HG03342 (cell line): ENCODE results near the gene CYP19A1.
A peak's percentile ranks its signal among the peaks of the same experiment; 100 is the strongest.
"Not testable (repeated sequence)": the region's sequence is repeated elsewhere in the genome, so short reads cannot be mapped to it uniquely, and the experiment has no call there.

Experiments
- ATAC-seq: cut with Tn5 transposase; IDR thresholded peaks from one replicate; pipeline ENCODE4 v1.9.1; 2021; ENCODE audit warnings: mild to moderate bottlenecking, moderate library complexity; ENCODE audit not compliant: unreplicated experiment

The CYP19A1 gene

DNA sequence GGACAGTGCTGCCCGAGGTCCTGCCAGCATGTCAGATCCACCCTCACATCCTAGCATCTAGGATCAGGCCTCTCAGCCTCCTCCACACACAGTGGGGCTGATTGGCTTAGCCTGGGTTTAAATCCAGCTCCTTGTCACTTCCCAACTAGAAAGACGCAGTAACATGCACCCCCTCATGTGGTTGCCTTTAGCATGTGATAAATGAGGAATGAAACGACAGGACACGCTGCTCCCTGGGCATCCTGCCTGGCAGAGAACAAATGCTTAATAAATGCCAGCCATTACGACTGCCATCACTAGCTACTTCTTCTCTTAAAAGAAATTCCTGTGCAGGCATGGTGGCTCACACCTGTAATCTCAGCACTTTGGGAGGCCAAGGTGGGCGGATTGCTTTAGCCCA, 149.6 kb downstream of the CYP19A1 start:
- ATAC-seq: not testable (repeated sequence)

DNA sequence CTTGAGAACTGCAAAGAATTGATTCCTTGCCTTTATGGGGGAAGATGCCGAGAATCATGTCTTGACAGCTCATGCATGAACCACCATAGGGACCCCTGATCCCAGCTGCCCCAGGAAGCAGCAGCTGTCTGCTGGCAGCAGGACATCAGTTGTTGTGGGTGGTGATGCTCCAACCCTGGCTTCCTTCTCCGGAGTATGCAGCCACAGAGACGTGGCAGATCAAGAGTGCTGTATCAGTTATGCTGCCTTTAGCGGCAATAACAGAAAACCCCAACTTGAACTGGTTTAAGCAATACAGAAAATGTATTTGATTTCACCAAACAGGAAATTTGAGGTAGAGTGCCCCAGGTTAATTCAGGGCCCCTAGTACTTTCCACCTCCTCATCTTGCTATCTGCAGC, 151.5 kb downstream of the CYP19A1 start:
- no peak for ATAC-seq

DNA sequence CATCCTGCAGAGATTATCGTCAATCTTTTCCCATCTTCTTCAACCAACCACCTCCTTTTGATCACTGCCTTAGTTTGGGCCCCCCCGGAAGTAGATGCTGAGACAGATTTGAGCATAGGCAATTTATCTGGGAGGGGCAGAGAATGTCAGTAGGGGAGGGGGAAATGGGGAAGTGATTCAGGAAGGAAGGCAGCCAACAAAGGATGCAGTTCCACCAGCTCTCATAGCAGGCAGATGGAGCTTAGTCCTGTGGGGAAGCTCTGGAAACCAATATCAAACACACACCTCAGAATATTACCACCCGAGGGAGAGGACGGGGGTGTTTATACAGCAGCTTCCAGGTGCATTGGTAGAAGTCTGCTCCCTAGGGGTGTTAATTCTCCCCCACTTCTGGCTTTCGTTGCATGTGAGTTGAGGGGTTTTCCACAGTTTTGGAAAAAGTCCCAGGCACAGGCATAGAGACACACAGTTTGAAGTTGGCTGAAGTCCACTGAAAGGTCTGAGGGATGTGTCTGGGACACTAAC, 152.2 kb downstream of the CYP19A1 start:
- no peak for ATAC-seq

DNA sequence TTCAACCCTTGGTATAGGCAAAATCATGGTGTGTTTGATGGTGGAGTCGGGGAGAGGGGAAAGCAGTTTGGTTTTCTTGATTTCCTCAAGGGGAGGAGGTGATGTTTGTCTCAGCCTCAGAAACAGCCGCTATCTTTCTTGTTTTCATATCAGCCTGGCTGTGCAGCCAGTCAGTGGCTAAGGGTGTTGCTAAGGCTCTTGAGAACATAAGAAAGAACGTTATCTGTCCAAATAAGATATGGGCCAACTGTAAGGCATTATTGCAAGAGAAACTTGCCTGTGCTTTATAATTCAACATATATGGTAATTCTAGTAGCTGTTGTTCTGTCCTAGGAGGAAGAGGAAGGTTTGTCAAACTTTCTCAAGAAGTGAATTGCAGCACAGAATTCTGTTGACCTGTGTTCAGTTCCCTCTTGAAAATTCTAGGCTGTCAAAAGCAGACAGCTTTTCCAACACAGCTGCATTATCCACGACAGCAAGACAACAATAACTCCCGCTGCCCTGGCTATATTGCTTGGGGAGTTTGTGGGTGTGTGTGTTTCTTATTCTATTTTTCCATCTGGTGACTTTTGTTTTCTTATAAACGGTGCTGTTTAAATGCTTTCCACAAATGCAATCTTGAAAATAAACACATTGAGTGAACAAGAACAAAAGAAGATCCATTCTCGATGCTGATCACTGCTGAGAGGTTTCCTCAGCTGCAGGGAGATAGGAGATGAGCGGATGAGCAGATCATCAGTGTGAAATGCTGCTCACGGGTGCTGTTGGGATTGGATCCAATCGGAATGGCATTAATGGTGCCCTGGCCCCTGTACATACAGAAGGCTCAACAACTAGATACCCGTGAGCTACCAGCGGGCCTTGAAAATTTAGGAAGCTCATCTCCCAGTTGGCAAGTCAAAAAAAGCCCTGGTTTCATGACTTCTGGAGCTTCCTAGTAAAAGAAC, 152.9 kb downstream of the CYP19A1 start:
- no peak for ATAC-seq

DNA sequence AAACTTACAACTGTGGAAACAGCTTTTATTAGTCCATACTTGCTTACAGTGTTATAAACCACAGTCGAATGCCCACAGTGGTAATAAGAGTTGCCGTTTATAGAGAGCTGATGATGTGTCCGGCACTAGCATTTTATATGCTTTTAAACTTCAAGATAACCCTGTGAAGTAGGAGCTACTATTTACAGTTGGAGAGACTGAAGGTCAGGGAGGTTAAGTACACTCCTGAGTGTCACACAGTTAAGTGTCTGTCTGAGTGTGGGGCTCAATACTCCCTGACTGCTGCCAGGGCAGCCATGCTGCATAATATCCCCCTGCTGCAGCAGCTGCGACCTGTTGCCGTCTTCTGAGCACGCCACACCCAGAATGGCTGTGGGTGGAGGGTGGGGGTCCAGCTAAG, 153.8 kb downstream of the CYP19A1 start:
- ATAC-seq: no peak

DNA sequence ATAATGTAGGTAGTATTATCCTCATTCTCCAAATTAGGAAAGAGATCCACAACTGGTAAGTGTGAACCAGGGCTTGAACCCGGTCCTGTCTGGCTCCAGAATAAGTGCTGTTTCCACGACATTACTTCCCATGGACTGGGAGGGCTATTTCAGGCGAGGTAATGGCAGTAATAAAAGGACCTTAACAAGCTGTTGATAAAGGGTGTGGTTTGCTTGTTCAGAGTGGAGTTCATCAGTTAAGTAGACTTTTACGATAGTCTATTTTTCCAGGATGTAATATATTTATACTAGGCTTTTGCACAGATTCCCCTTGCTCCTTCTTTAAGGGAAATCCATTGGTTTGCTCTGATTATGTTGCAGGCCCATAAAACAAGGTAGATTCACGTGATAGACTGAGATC, 155.3 kb downstream of the CYP19A1 start:
- no peak for ATAC-seq

DNA sequence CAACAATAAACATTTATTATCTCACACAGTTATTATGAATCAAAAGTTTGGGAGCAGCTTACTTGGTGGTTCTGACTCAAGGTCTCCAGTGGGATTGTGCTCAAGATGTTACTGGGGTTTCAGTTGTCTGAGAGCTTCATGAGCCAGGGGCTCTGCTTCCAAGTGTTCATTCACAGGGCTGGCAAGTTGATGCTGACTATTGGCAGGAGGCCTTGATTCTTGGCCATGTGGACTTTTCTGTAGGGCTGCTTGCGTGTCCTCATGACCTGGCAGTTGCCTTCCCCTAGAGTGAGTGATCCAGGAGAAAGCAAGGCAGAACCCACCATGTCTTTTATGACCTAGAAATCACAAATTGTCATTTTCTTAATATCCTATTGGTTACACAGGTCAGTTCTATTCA, 156.5 kb downstream of the CYP19A1 start:
- ATAC-seq: no peak

DNA sequence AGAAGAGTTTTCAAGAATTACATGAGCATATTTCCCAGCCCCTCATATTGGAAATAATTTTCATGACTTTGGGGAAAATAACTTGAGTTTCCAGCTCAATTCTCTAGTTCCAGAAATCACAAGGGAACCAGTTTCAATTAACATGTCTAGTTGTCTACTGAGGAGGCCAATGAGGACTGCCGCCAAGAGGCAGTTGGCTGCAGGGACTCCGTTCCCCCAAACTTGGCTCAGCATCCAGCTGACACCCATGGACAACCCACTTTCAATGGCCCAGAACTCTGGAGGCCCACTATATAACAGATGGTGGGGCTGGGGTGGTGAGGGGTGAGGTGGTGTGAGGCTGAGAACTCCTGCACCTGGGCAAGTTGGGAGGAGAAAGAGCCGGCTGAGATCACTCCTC, 157.2 kb downstream of the CYP19A1 start:
- no peak for ATAC-seq

DNA sequence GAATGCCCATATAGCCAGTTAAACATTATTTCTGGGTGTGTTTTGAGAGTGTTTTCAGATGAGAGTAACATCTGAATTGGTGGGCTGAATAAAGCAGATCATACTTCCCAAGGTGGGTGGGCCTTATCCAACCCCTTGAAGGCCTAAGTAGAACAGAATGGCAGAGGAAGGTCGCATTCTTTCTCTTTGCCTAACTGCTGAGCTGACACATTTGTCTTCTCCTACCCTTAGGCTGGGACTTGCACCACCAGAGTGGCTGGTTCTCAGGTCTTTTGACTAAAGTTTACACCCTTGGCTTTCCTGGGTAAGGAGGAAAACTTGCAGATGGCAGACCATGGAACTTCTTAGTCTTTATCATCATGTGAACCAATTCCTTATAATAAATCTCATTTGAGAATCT, 157.9 kb downstream of the CYP19A1 start:
- ATAC-seq: no peak

DNA sequence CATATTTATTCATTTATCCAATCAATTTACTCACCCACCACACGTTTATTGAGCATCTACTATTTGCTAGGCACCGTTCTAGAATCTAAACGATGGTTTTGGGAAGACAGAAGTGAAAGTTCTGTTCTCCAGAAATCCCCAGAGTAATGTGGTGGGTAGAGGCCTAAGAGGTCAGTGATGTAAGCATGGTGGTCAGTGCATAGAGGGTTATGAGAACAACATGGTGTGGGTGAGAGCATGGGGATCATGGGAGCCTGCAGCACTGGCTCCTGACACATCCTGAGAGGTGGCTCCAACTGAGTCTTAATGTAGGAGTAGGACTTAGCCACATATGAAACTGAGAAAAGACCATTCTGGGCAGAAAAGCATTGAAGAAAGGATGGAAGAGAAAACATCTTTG, 158.4 kb downstream of the CYP19A1 start:
- no peak for ATAC-seq

DNA sequence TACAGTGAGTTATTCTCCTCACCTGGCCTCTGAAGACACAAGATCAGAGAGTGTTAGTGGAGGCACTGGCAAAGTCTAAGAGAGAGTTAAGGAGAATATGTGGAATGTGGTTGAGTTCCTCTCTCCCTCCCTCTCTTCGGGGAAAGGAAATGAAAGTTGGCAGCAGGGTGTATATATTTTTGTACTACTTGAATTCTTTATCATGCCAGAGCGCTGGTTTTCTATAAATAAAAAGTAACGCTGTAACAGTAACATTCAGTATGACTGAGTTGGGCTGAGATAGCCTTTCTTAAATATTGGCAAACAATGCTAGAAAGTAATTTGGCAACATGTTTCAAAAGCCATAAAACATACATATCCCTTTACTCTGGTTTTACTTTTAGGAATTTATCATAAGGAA, 166.2 kb downstream of the CYP19A1 start:
- ATAC-seq: no peak

DNA sequence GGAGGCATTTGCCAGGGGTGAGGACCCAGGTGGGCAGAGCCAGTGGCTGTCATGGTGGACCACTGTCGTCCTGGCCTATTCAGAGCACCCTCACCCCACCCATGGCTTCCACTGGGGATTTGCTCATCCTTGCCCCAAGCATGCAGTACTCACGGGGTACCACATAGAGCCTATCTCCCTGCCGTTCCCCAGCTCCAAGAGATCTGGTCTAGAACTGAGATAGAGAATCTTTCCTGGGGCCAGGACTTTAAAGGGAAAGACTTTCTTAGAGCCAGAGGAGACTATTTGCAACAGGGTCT, 166.8 kb downstream of the CYP19A1 start:
- no peak for ATAC-seq

DNA sequence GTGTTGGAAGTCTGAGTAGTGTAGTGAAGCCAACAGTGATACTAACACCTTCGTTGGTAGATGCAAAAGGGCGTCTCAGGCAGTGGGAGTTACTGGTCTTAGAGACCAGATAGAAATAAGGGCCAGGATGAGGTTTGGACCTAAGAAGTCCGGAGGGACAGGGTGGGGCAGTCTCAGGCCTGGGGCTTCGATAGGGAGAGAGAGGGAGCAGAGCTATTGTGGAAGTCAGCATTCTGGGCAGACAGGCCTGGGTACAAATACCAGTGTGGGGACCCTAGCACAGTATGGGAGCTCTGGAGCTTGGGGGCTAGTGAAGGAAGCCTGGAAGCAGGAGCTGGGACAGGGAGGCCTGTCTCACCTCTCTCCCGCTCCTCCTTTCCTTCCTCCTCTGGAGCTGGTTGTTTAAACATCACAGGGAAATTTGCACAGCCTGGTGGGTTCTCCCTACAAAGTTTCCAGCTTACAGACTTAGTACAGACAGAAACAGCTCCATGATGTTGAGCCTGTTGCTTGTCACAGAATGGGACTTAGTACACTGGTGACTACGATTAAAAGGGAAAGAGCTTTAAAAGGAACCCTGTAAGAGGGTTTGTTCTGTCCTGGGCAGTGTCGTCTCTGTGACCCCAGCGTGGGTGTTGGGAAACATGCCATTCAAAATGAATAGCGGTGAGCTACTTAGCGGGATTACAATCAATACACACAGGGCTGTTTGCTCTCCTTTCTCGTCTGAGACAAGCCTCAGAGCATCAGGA, 167.3 kb downstream of the CYP19A1 start:
- no peak for ATAC-seq

DNA sequence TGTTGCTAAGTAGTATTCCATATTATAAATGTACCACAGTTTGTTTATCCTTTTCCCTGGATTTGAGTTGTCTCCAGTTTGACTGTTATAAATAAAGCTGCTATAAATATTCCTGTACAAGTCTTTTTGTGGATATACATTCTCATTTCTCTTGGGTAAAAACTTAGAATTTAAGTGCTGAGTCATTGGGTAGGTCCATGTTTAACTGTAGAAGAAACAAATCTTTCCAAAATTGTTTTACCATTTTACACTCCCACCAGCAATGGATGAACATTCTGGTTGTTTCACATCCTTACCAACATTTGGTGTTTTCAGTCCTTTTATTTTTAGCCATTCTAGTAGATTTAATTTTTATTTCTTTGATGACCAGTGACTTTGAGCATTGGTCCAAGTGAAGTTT, 169.7 kb downstream of the CYP19A1 start:
- no peak for ATAC-seq

DNA sequence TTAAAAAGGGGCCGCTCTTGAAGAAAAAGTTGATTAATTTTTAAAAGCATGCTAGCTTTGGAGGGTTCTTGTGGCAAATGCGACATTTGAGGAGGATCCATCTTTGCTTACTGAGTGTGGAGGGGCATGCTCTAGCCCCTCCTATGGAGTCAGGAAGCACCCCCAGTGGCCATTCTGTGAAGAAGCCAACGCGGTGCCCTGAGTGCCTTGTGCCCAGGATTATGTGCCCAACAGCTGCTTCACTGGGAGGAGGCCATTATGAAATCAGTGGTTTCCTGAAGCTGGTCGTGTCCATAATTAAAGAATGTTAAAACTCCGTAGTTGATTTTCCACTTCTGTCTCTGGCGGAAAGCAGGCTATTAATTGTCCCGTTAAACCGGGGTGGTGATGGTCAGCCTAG, 174.6 kb downstream of the CYP19A1 start:
- ATAC-seq: no peak

DNA sequence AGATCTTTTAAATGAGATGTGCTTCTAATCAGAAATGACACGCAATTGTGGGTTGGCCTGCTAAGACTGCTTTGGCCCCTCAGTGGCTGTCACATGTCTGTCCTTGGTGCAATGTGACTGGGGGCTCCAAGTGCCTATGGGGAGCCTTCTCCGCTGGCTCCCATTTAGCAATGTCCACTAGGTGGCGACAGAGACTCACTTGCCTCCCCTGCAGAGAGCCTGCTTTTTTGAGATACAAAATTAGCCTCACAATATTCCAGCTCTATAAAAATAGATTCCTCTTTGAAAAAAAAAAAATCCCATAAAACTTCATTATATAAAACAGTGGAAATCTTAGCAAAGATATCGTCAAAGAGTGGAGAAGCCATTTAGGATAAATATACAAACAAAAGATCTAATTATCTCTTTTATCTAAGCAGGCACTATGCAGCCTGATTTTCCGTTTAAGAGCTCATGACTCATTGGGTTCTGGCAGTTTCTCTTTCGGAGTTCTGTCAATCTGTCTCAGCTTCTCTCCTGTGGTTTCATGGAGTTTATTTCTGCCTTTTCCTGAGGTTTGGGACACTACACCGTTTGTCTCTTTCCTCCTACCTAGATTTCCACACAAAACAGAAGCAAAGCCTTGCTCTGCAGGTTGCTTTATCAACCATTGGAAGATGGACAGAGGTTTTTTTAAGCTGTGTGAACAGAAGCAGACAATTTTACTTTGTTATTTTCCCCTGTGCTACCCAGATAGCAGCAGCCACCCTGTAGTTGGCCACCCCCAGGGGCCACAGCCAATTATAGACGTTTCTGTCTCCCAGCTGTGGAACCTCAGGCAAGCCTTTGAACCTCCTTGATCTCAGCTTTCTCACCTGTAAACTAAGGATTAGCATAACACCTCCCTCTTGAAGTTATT, 175.3 kb downstream of the CYP19A1 start:
- peak; percentile 73 for ATAC-seq

DNA sequence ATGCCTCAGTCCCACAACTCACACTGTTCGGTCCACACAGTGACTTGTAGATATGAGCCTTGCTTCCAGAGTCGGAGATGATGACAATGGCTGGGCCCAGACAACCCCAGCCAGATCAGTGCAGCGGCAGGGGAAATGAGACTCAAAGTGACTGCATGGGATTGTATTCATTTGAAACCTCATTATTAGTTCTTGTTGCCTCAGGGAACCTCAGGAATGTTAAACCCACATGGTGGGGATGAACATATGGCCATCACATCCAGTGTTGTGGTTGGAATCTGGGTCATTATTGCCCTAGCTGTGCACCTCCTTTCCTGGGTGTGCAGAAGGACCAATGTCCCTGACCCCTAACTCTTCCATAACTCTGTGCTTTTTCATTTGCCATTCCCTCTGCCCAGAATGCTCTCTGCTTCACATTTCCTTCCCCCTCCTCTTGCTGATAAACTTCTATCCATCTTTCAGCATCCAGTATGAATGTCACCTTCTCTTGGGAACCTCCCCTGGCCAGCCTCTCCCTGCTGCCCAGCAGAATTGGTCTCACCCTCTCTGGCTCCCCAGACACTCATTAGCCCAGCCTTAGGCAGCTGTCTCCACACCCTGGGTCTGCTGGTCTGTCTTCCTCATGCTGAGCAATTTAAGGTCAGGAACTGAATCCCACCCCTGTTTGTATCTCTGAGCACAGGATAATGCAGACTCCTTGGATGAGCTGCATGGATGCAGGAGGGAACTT, 176.7 kb downstream of the CYP19A1 start:
- ATAC-seq: no peak

DNA sequence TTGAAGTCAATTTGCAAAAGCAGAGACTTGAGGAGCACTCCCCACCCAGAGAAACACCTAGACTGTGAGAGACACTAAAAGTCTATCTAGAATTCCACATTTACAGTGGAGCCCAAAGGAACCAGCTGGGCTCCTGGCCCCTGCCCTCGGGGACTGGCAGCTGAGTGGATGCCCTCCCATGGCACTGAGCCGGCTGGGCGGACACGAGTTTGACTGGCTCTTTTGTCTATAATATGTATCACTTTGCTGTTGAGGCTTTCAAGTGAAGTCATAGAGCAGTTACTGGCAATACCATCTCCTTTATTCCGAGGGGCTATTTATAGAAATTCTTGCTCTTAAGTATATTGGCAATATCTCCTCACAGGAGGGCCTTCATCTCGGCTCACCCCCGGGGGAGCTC, 177.9 kb downstream of the CYP19A1 start:
- no peak for ATAC-seq
